ENCODE measurements around the gene NBAS. TPM values are rescaled to one million over a fixed set of nuclear protein-coding genes. Genes with fewer than 3 reads are reported as not detected.

NBAS gene
- total and polyA plus RNA-seq, 10 of the 15 experiments (the other 5 are each of a cell fraction or from before 2014, with no cell fraction given), result 4.3 to 32.7 (median 20.8) TPM

- no peak for TF ChIP-seq PKNOX1 (IDR thresholded peaks at IDR 0.05)
- no peak for TF ChIP-seq HDAC6 (IDR thresholded peaks at IDR 0.05; ENCODE audit: unreplicated experiment)
- TF ChIP-seq RCOR1 (conservative IDR thresholded peaks at IDR 0.05; ENCODE audit: low read depth, low read length), result no peak
- no peak for TF ChIP-seq USF1 (IDR thresholded peaks at IDR 0.05; ENCODE audit: borderline replicate concordance, extremely low read length, insufficient read depth, low read depth, low read length)
- TF ChIP-seq RELB (IDR thresholded peaks at IDR 0.05; ENCODE audit: low read depth), result no peak
Observed at GRCh38 chr2:15365411-15365810, 195.7 kb downstream of the NBAS start (continued).

GRCh38 chr2:15364561-15364960, 196.6 kb downstream of the NBAS start:
- no peaks in the 10 kb centered on the region for H3K4me1 ChIP-seq (ENCODE audit: control insufficient read depth, insufficient read depth, low read length)
- intact Hi-C loops (cut with micrococcal nuclease; ENCODE audit: unreplicated experiment), result no loop called here
- H3K36me3 ChIP-seq (ENCODE audit: control insufficient read depth in 2 of 2, insufficient read depth in 2 of 2, low read length in 1 of 2), result no peaks in the 10 kb centered on the region; a peak in 1 of 4 replicates
- ATAC-seq (no peak), FAIRE-seq (no peak), DNase-seq (ENCODE audit: low read depth, low spot score) (no peak)
- in situ Hi-C loops (cut with MboI), result no loop called here
- H3K9me3 ChIP-seq (replicated peaks; ENCODE audit: control insufficient read depth, insufficient read depth, low read length), result no peaks in the 10 kb centered on the region
- no peaks in the 10 kb centered on the region for H3K79me2 ChIP-seq (ENCODE audit: control insufficient read depth, insufficient read depth, low read length)
- H3K27me3 ChIP-seq (replicated peaks in 1 of 2; ENCODE audit: control insufficient read depth in 2 of 2, insufficient read depth in 2 of 2, low read length in 1 of 2), result no peaks in the 10 kb centered on the region
- no peak overlapping the region for H2AFZ ChIP-seq (ENCODE audit: control insufficient read depth, low read depth, low read length)
- ChIA-PET POLR2A (no interaction called here), CTCF (no interaction called here), SMC1A (ENCODE audit: uncharacterized antibody, unreplicated experiment) (no interaction called here), RAD21 (ENCODE audit: unreplicated experiment) (no interaction called here)
- no TSS peak for BruUV-seq (replicated peaks)
- H3K27ac ChIP-seq (ENCODE audit: control insufficient read depth, insufficient read depth), result no peak overlapping the region
- no peak overlapping the region for H3K4me3 ChIP-seq
- no peak overlapping the region for H3K4me2 ChIP-seq (ENCODE audit: control insufficient read depth, insufficient read depth)
- WGBS (ENCODE audit: insufficient coverage, insufficient replicate concordance, low lambda C conversion rate, missing lambda C conversion rate), result 78% methylated on average over 2 of the region's 2 CpGs
- H3K9ac ChIP-seq (ENCODE audit: control insufficient read depth, insufficient read depth, low read length), result no peak overlapping the region
- H4K20me1 ChIP-seq (ENCODE audit: control insufficient read depth, insufficient read depth), result no peaks in the 10 kb centered on the region
- no peak for TF ChIP-seq IRF5 (IDR thresholded peaks at IDR 0.05; ENCODE audit: borderline replicate concordance)
- no peak for TF ChIP-seq IRF3 (IDR thresholded peaks at IDR 0.05)
- no peak for TF ChIP-seq FOS (IDR thresholded peaks at IDR 0.05; ENCODE audit: borderline replicate concordance, extremely low read depth, insufficient read length)
- TF ChIP-seq BMI1 (IDR thresholded peaks at IDR 0.05; ENCODE audit: borderline replicate concordance), result no peak
- TF ChIP-seq ZBTB40 (IDR thresholded peaks at IDR 0.05; ENCODE audit: borderline replicate concordance), result no peak
- no peak for TF ChIP-seq NFYA (IDR thresholded peaks at IDR 0.05; ENCODE audit: borderline replicate concordance, low read depth, low read length)
- no peak for TF ChIP-seq SREBF2 (IDR thresholded peaks at IDR 0.05; ENCODE audit: low read length)
- no peak for TF ChIP-seq BRCA1 (IDR thresholded peaks at IDR 0.05; ENCODE audit: low read depth, low read length)

All from GM12878 (cell line).